ENCODE measurements around the gene NPFF. TPM values are rescaled to one million over a fixed set of nuclear protein-coding genes. Genes with fewer than 3 reads are reported as not detected.
A peak's percentile ranks its signal among the peaks of the same experiment; 100 is the strongest.

The NPFF gene
- total RNA-seq, 1 donor from 2014 or later: not detected

DNA sequence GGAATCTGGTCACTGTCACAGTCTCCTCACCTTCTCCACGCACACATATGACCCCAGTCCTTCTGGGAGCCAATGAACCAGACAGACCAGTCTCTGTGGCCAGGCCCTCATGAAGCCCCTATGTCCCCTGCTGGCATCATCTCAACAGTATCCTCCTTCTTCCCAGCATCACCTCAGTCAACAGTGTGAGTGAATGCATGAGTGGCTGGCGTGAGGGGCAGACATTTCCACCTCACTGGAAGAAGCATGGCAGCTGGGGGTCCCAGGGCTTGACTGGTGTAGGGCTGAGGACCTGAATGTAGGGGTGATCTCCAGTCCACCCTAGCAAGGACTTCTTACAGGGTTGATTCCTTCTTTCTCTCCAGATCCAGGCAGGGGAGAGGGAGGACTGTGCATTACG, 9.8 kb downstream of the NPFF start:
- Histone ChIP-seq H3K9me3 (replicated peaks) (no peaks in the 10 kb centered on the region), H3K36me3 (no peaks in the 10 kb centered on the region), H3K27me3 (ENCODE audit: low read depth) (no peaks in the 10 kb centered on the region), H3K4me3 (no peak overlapping the region), H3K4me1 (peaks cover 69% of the 10 kb centered on the region), H3K27ac (replicated peaks) (peak overlapping the region; percentile 51)
- intact Hi-C loops (cut with micrococcal nuclease): no loop called here
- TF ChIP-seq, protein P1, sequence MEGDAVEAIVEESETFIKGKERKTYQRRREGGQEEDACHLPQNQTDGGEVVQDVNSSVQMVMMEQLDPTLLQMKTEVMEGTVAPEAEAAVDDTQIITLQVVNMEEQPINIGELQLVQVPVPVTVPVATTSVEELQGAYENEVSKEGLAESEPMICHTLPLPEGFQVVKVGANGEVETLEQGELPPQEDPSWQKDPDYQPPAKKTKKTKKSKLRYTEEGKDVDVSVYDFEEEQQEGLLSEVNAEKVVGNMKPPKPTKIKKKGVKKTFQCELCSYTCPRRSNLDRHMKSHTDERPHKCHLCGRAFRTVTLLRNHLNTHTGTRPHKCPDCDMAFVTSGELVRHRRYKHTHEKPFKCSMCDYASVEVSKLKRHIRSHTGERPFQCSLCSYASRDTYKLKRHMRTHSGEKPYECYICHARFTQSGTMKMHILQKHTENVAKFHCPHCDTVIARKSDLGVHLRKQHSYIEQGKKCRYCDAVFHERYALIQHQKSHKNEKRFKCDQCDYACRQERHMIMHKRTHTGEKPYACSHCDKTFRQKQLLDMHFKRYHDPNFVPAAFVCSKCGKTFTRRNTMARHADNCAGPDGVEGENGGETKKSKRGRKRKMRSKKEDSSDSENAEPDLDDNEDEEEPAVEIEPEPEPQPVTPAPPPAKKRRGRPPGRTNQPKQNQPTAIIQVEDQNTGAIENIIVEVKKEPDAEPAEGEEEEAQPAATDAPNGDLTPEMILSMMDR (IDR thresholded peaks at IDR 0.05; ENCODE audit: borderline replicate concordance): no peak
- no peak for DNase-seq

DNA sequence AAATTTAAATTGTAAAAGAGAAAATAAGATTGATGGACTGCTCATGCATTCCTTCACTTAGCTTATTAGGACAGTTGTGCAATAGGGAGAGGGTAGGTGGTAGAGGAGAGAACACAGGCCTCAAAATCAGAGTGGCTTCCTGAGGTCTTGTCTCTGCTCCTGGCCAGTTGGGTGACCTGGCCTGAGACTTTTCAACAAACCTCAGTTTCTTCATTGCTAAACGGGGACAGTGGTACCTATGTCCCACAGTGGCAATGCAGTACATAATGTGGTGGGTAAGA, 10.6 kb downstream of the NPFF start:
- H3K27ac ChIP-seq (replicated peaks): peak overlapping the region; percentile 51
- H3K27me3 ChIP-seq (ENCODE audit: low read depth): no peaks in the 10 kb centered on the region
- H3K4me1 ChIP-seq: peaks cover 69% of the 10 kb centered on the region
- no peaks in the 10 kb centered on the region for H3K36me3 ChIP-seq
- DNase-seq: no peak
- TF ChIP-seq, protein P1 (IDR thresholded peaks at IDR 0.05; ENCODE audit: borderline replicate concordance): no peak
- H3K4me3 ChIP-seq: peak overlapping the region; percentile 6
- no peaks in the 10 kb centered on the region for H3K9me3 ChIP-seq (replicated peaks)
- intact Hi-C loops (cut with micrococcal nuclease): no loop called here

DNA sequence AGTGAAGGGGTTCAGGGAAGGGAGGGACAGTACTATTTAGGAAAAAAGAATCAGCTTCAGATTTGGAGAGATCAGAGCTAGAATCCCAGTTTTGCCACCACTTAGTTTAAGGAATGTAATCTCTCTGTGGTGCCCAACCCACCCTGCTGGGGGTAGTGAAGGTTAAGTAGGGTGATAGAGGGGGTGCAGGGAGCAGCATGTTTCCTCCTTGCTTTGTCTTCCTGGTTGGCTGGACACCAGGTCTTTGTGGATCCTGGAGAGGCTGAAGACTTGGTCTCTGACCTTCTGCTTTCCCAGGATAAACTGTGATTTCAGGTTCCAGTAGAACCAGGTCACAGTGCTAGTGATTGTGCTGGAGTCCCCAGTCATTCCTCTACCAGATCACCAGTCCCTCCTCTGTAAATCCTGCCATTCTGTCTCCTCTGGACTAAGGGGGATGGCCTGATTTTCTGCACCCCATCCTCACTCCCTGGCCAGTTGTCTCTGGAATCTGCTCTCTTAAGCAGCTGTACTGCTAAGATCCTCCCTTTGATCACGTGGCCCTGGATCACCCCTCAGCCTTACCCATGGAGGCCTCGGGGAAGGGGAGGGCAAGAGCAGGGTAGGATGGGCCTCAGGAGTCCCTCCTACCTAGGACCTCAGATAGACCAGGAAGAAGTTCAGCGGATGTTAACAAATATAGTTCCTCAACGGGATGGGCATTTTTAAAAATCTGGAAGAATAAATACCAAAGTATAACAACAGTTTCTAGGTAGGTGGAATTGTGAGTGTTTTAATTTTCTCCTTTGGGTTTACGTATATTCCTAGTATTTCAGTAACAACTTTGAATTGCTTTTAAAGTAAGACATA, 11.2 kb downstream of the NPFF start:
- H3K4me1 ChIP-seq: peaks cover 63% of the 10 kb centered on the region
- H3K4me3 ChIP-seq: peak overlapping the region; percentile 6
- intact Hi-C loops (cut with micrococcal nuclease): no loop called here
- peak overlapping the region; percentile 51 for H3K27ac ChIP-seq (replicated peaks)
- DNase-seq: no peak
- no peaks in the 10 kb centered on the region for H3K9me3 ChIP-seq (replicated peaks)
- no peaks in the 10 kb centered on the region for H3K36me3 ChIP-seq
- H3K27me3 ChIP-seq (ENCODE audit: low read depth): no peaks in the 10 kb centered on the region
- TF ChIP-seq, protein P1 (IDR thresholded peaks at IDR 0.05; ENCODE audit: borderline replicate concordance): no peak

DNA sequence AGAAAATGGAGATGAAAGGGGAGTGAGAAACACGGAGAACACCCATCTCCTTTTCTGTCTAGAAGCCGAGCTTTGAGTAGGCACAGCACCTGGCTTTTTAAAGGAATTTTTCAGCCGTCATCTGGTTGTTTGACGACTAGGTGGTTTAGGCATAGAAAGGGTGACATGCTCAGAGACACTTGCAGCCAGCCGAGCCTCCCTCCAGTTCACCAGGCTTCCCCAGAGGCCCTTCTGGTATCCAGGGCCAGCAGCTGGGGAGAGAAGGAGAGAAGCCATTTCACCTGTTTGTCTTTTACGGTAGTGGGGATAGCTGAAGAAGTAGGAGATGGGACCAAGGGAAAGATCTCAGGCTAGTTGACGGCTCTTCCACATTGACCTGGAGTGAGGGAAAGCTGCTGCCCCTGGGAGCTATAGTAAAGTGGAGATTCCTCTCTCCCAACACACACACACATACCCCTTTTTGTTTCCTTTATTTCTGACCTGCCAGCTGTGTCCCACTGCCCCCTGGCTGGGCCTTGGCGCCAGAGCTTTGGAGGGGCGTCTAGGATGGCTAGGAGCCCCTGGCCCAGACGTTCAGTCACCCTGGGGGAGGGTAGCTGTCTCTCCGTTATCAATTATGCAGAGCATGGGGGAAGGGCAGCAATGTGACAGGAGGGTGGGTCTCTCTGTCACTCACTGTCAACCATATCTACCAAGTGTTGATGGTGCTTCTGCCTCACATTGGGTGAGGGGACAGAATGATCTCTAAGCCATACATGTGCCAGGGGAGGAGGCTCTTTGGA, 13.5 kb downstream of the NPFF start:
- H3K36me3 ChIP-seq: no peaks in the 10 kb centered on the region
- H3K27me3 ChIP-seq (ENCODE audit: low read depth): no peaks in the 10 kb centered on the region
- TF ChIP-seq, protein P1 (IDR thresholded peaks at IDR 0.05; ENCODE audit: borderline replicate concordance): no peak
- intact Hi-C loops (cut with micrococcal nuclease): no loop called here
- no peaks in the 10 kb centered on the region for H3K9me3 ChIP-seq (replicated peaks)
- DNase-seq: no peak
- peak overlapping the region; percentile 83 for H3K27ac ChIP-seq (replicated peaks)
- peaks cover 47% of the 10 kb centered on the region for H3K4me1 ChIP-seq
- H3K4me3 ChIP-seq: peak overlapping the region; percentile 75

DNA sequence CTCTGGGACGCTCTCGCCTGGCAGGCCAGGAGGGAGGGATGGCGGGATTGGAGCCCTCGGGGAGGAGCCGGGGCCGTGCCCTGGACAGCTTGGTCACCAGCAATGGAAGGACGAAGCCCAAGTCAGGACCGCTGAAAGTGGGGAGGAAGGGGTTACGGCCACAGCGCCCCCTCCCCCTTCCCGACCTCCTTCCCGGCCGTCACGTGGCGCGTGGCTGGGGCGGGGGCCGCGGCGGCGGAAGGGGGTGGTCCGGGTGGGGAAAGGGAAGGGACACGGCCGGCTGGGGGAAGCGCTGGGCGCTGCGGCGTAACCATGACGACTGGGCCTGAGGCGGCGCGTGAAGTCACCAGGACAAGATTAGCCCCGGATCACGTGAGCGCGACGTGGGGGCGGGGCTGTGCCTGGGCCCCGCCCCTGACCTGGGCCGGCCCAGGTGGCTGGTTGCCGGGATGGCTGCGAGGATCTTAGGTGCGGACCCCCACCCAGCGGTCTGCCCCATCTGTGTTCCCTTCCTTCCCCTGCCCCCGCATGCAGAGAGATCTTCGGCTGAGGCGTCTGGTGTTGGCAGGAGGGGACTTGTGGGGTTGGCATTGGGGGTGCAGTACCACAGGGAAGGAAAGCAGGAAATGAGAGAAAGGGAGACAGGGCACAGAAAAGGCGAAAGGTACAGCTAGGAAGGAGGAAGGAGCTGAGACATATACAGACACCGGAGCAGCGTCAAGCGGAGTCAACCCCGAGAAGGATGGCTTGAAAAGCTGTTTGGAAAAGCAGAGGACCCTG, 14.3 kb downstream of the NPFF start:
- TF ChIP-seq, protein P1 (IDR thresholded peaks at IDR 0.05; ENCODE audit: borderline replicate concordance): no peak
- intact Hi-C loops (cut with micrococcal nuclease): no loop called here

More for the DNA sequence above, 14.3 kb downstream of the NPFF start:
- no peaks in the 10 kb centered on the region for H3K9me3 ChIP-seq (replicated peaks)
- peaks cover 43% of the 10 kb centered on the region for H3K4me1 ChIP-seq
- peak; percentile 92 for DNase-seq
- peak overlapping the region; percentile 83 for H3K27ac ChIP-seq (replicated peaks)
- no peaks in the 10 kb centered on the region for H3K27me3 ChIP-seq (ENCODE audit: low read depth)
- peak overlapping the region; percentile 75 for H3K4me3 ChIP-seq
- no peaks in the 10 kb centered on the region for H3K36me3 ChIP-seq

All from left ventricle myocardium inferior (tissue), 1 donor.